CD4-positive, alpha-beta T cell (primary cell): Measurements from ENCODE around the gene CES1. TPM values are rescaled to one million over a fixed set of nuclear protein-coding genes. Genes with fewer than 3 reads are reported as not detected.

Source experiments
- ATAC-seq: fragments of 200-7000 bp; cut with Tn5 transposase; one replicate; pipeline ENCODE4 v1.10.0; 2022; ENCODE audit warnings: mild to moderate bottlenecking; ENCODE audit not compliant: poor library complexity
- CTCF ChIA-PET: fragments of 350-600 bp; sonication (Branson Sonifier 250); formaldehyde crosslinking; loops from one replicate; lab custom pipeline; 2021; ENCODE audit warnings: antibody characterized with exemption, inconsistent platforms; lab: Charles Lee
- POLR2A ChIA-PET: fragments of 350-600 bp; sonication (Branson Sonifier 250); formaldehyde crosslinking; loops from one replicate; lab custom pipeline; 2021; ENCODE audit warnings: antibody characterized with exemption, inconsistent platforms; lab: Charles Lee
- DNase-seq, 14 experiments: peaks; one replicate each; pipeline ENCODE4 v3.0.0-alpha.2; 2013 to 2020; ENCODE audit warnings: mixed read lengths in 2 of 14
- H3K27ac ChIP-seq, 2 donors: one replicate each; pipeline versions ENCODE4 v1.5.1 to v1.7.0; 2013; ENCODE audit warnings: low read length in 2 of 2, low read depth in 1 of 2, mild to moderate bottlenecking in 1 of 2
- H3K27me3 ChIP-seq, 2 experiments: 1 replicate in 1 of 2; 2 replicates in 1 of 2; pipeline versions ENCODE4 v1.6.1 to v1.7.0; 2013; ENCODE audit warnings: low read length in 2 of 2, control low read depth in 1 of 2, mild to moderate bottlenecking in 1 of 2, moderate library complexity in 1 of 2; ENCODE audit not compliant: insufficient read depth in 2 of 2, control insufficient read depth in 1 of 2
- H3K36me3 ChIP-seq: one replicate; pipeline ENCODE4 v1.6.1; 2013; ENCODE audit warnings: low read length, control low read depth; ENCODE audit not compliant: insufficient read depth
- H3K4me1 ChIP-seq: one replicate; pipeline ENCODE4 v1.6.1; 2013; ENCODE audit warnings: low read length, control low read depth; ENCODE audit not compliant: insufficient read depth
- H3K4me3 ChIP-seq: one replicate; pipeline ENCODE4 v1.5.1; 2013; ENCODE audit warnings: mild to moderate bottlenecking, low read length, moderate library complexity
- H3K9me3 ChIP-seq, 2 experiments: 1 replicate in 1 of 2; 2 replicates in 1 of 2; pipeline versions ENCODE4 v1.6.1 to v1.7.0; 2013; ENCODE audit warnings: low read length in 2 of 2, mild to moderate bottlenecking in 2 of 2, control low read depth in 1 of 2, moderate library complexity in 1 of 2; ENCODE audit not compliant: control insufficient read depth in 1 of 2, insufficient read depth in 1 of 2
- H3K27ac Mint-ChIP-seq: one replicate; pipeline ENCODE4 v1.8.0; 2020; ENCODE audit warnings: mixed read lengths
- H3K27me3 Mint-ChIP-seq: one replicate; pipeline ENCODE4 v1.8.0; 2021; ENCODE audit warnings: mixed read lengths
- H3K36me3 Mint-ChIP-seq: one replicate; pipeline ENCODE4 v1.8.0; 2021; ENCODE audit warnings: low read depth, mixed read lengths
- H3K4me1 Mint-ChIP-seq: one replicate; pipeline ENCODE4 v1.8.0; 2021; ENCODE audit warnings: low read depth, mixed read lengths
- H3K4me3 Mint-ChIP-seq: one replicate; pipeline ENCODE4 v1.8.0; 2020; ENCODE audit warnings: mild to moderate bottlenecking, mixed read lengths
- H3K9me3 Mint-ChIP-seq: one replicate; pipeline ENCODE4 v1.8.0; 2020; ENCODE audit warnings: mixed read lengths
- intact Hi-C, 2 experiments: fragments of 100-400 bp; cut with DNase I in 1 of 2; cut with micrococcal nuclease in 1 of 2; formaldehyde crosslinking; loops; one replicate each; pipeline versions ENCODE4 v1.15.1 to v1.9.0; 2023 to 2025; cut with DNase I, micrococcal nuclease
- total RNA-seq, 174 experiments: library from RNA in 2 of 174; stranded (reverse) in 2 of 174; gene quantifications; one replicate each; pipeline ENCODE4 v1.2.3 and lab custom pipeline; 2021 to 2026
- TF ChIP-seq, protein P1 (sequence below): fragments of 200-600 bp; IDR thresholded peaks from one replicate; pipeline ENCODE4 v1.8.0; 2022; ENCODE audit warnings: antibody characterized with exemption, mild to moderate bottlenecking

Gene CES1
- total RNA-seq, 2 experiments from 2014 or later, result 0.22 to 0.81 TPM

DNA sequence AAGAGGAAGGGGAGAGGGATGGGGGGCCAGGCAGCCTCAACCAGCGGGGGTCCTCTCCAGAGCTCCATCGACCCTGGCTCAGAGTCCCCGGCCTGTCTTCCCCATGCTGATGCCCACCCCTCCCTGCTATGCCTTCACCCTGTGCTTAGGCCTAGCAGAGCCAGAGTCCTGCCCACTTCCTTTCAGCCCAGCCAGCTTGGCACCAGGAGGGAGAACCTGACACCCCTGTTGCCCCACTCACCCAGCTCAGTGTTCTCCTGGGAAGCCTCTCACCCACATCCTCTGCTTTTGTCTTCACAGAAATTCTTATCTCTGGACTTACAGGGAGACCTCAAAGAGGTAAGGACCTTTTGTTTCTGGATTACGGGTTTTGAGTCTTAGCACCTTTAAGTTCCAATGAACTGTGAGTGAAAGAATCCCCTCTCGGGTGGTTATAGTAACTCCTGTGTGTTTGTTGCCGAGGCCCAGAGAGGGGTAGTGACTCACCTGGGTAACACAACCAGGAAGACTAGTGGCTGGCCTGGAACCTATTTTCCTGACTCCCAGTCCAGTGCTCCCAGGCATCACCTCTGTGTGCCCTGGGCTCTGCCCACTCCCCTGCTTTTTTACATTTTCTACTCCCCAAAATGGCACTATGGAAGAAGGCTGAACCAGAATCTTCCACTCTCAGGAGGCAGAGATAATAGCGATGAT lies 53.3 kb downstream of the CES1 start:
- intact Hi-C loops, result no loop called here
- H3K4me3 Mint-ChIP-seq, result no peak overlapping the region
- H3K27ac ChIP-seq, result no peak overlapping the region
- H3K4me1 ChIP-seq, result no peaks in the 10 kb centered on the region
- H3K9me3 Mint-ChIP-seq, result no peaks in the 10 kb centered on the region
- no peak overlapping the region for H3K27ac Mint-ChIP-seq
- TF ChIP-seq, protein P1, sequence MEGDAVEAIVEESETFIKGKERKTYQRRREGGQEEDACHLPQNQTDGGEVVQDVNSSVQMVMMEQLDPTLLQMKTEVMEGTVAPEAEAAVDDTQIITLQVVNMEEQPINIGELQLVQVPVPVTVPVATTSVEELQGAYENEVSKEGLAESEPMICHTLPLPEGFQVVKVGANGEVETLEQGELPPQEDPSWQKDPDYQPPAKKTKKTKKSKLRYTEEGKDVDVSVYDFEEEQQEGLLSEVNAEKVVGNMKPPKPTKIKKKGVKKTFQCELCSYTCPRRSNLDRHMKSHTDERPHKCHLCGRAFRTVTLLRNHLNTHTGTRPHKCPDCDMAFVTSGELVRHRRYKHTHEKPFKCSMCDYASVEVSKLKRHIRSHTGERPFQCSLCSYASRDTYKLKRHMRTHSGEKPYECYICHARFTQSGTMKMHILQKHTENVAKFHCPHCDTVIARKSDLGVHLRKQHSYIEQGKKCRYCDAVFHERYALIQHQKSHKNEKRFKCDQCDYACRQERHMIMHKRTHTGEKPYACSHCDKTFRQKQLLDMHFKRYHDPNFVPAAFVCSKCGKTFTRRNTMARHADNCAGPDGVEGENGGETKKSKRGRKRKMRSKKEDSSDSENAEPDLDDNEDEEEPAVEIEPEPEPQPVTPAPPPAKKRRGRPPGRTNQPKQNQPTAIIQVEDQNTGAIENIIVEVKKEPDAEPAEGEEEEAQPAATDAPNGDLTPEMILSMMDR, result no peak
- ATAC-seq, result no peak
- no peaks in the 10 kb centered on the region for H3K36me3 ChIP-seq
- CTCF ChIA-PET, result no interaction called here
- H3K9me3 ChIP-seq, result no peaks in the 10 kb centered on the region
- H3K27me3 ChIP-seq, result no peaks in the 10 kb centered on the region
- H3K36me3 Mint-ChIP-seq, result no peaks in the 10 kb centered on the region
- H3K4me1 Mint-ChIP-seq, result no peaks in the 10 kb centered on the region
- DNase-seq, result no peak
- H3K27me3 Mint-ChIP-seq, result peaks cover 21% of the 10 kb centered on the region
- H3K4me3 ChIP-seq, result no peak overlapping the region
- POLR2A ChIA-PET, result no interaction called here

DNA sequence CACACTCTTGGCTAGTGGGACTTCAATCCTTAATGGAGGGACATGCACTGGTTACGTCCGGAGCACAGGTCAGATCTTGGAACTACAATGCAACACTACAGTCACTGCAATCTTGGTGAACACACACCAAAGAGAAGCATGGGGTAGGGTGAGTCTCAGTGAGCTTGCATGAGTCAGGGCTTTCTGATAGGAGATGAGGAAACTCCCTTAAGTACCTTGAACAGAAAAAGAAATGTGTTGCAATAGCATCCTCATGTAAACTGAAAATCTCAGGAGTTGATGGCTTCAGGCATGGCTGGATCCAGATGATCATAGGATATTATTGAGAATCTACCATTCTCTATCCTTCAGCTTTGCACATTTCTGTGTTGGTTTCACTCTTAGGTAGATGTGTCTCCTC lies 54.1 kb downstream of the CES1 start:
- ChIA-PET POLR2A (no interaction called here), CTCF (no interaction called here)
- ATAC-seq (no peak), DNase-seq (no peak)
- Mint-ChIP-seq H3K9me3 (no peaks in the 10 kb centered on the region), H3K4me3 (no peak overlapping the region), H3K36me3 (no peaks in the 10 kb centered on the region), H3K4me1 (no peaks in the 10 kb centered on the region), H3K27ac (no peak overlapping the region), H3K27me3 (peaks cover 16% of the 10 kb centered on the region)
- H3K36me3 ChIP-seq, result no peaks in the 10 kb centered on the region
- no peak overlapping the region for H3K4me3 ChIP-seq
- H3K27me3 ChIP-seq, result no peaks in the 10 kb centered on the region
- no peaks in the 10 kb centered on the region for H3K9me3 ChIP-seq
- TF ChIP-seq, protein P1, result no peak
- no peaks in the 10 kb centered on the region for H3K4me1 ChIP-seq
- H3K27ac ChIP-seq, result no peak overlapping the region
- intact Hi-C loops, result no loop called here

DNA sequence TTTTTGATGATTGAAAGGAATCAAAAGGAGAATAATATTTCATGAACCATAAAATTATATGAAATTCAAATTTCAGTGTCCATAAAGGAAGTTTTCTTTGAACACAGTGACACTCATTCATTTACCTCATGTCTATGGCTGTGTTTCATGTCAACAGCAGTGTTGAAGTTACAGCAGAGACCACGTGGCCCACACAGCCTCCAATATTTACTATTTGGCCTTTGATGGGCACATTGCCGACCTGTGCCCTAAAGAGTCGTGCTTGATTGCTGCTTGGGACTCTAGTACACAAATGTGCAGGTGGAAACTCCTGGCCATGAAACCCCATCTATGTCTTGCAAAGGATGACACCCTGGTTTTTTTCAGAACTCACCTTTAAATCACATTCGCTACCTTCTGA lies 57.0 kb downstream of the CES1 start:
- Histone ChIP-seq H3K4me3 (no peak overlapping the region), H3K4me1 (no peaks in the 10 kb centered on the region), H3K27ac (no peak overlapping the region), H3K27me3 (no peaks in the 10 kb centered on the region), H3K36me3 (no peaks in the 10 kb centered on the region), H3K9me3 (no peaks in the 10 kb centered on the region)
- peaks cover 29% of the 10 kb centered on the region for H3K27me3 Mint-ChIP-seq
- intact Hi-C loops, result no loop called here
- DNase-seq (no peak), ATAC-seq (no peak)
- ChIA-PET POLR2A (no interaction called here), CTCF (no interaction called here)
- H3K27ac Mint-ChIP-seq, result no peak overlapping the region
- no peak overlapping the region for H3K4me3 Mint-ChIP-seq
- TF ChIP-seq, protein P1, result no peak
- no peaks in the 10 kb centered on the region for H3K4me1 Mint-ChIP-seq
- no peaks in the 10 kb centered on the region for H3K9me3 Mint-ChIP-seq
- no peaks in the 10 kb centered on the region for H3K36me3 Mint-ChIP-seq
